HepG2 (cell line): ENCODE data around the gene COL26A1. TPM values are rescaled to one million over a fixed set of nuclear protein-coding genes. Genes with fewer than 3 reads are reported as not detected.

Source experiments
- ATF7 ChIP-seq, 2 experiments: fragments of 450-650 bp in 1 of 2; sonication (generic) in 1 of 2; formaldehyde crosslinking in 1 of 2; IDR thresholded peaks; 2 replicates each; pipeline versions ENCODE4 v1.4.0 to v1.6.1; 2016 to 2020; ENCODE audit warnings: antibody characterized with exemption in 1 of 2, mild to moderate bottlenecking in 1 of 2, missing genetic modification reagents in 1 of 2
- ELF3 ChIP-seq: IDR thresholded peaks from 2 replicates; pipeline ENCODE4 v1.6.1; 2016; ENCODE audit warnings: missing genetic modification reagents, missing compliant biosample characterization
- HNRNPH1 ChIP-seq: fragments of 200-400 bp; formaldehyde crosslinking; optimal IDR thresholded peaks from 2 replicates; pipeline ENCODE3; 2017; ENCODE audit warnings: mild to moderate bottlenecking, low read depth, low read length
- HOXA3 ChIP-seq: sonication (generic); formaldehyde crosslinking; IDR thresholded peaks from 2 replicates; pipeline ENCODE4 v1.5.0; 2020; ENCODE audit warnings: missing genetic modification reagents
- JUND ChIP-seq: sonication (generic); formaldehyde crosslinking; IDR thresholded peaks from 2 replicates; pipeline ENCODE4 v1.8.0; 2022; ENCODE audit warnings: mild to moderate bottlenecking, missing genetic modification reagents
- KLF16 ChIP-seq, 2 experiments: sonication (generic) in 1 of 2; formaldehyde crosslinking in 1 of 2; IDR thresholded peaks; 2 replicates each; pipeline versions ENCODE4 v1.6.1 to v1.8.0; 2016 to 2023; ENCODE audit warnings: missing genetic modification reagents in 2 of 2, missing compliant biosample characterization in 1 of 2
- NR2F1 ChIP-seq, 2 experiments: fragments of 450-650 bp in 1 of 2; formaldehyde crosslinking in 1 of 2; IDR thresholded peaks; 2 replicates each; pipeline versions ENCODE4 v1.5.0 to v1.6.1; 2016 to 2020; ENCODE audit warnings: mild to moderate bottlenecking in 1 of 2, missing compliant biosample characterization in 1 of 2, missing genetic modification reagents in 1 of 2, moderate library complexity in 1 of 2
- SAFB2 ChIP-seq: sonication (generic); formaldehyde crosslinking; IDR thresholded peaks from 2 replicates; pipeline ENCODE4 v1.5.1; 2020; ENCODE audit warnings: missing genetic modification reagents, low read depth, mild to moderate bottlenecking, borderline replicate concordance
- ZMYM4 ChIP-seq: sonication (generic); formaldehyde crosslinking; IDR thresholded peaks from 2 replicates; pipeline ENCODE4 v1.8.1; 2023; ENCODE audit warnings: mild to moderate bottlenecking, missing genetic modification reagents
- ZNF598 ChIP-seq: sonication (generic); formaldehyde crosslinking; IDR thresholded peaks from 2 replicates; pipeline ENCODE4 v1.5.1; 2020; ENCODE audit warnings: mild to moderate bottlenecking, missing genetic modification reagents, borderline replicate concordance
- ZSCAN29 ChIP-seq: sonication (generic); formaldehyde crosslinking; conservative IDR thresholded peaks from 2 replicates; pipeline ENCODE4 v1.4.0; 2020; ENCODE audit warnings: mild to moderate bottlenecking, missing genetic modification reagents
- polyA plus RNA-seq, 8 experiments: library from polyadenylated mRNA; depleted of rRNA in 3 of 8; stranded (reverse) in 7 of 8; unstranded in 1 of 8; fragments of >200 nt; fragmentation: Illumina TruSeq in 4 of 8; extraction: Trizol in 4 of 8; gene quantifications; 2 replicates each; pipeline versions ENCODE4 v1.2.1 to v1.2.3, GENCODE V29; 2011 to 2016; ENCODE audit warnings: low read depth in 4 of 8, missing spikeins in 1 of 8, mixed read lengths in 1 of 8; ENCODE audit not compliant: insufficient read depth in 1 of 8
- total RNA-seq, 5 experiments: library from RNA; depleted of rRNA; stranded (reverse); fragments of >200 nt; fragmentation: Illumina TruSeq; extraction: Trizol; gene quantifications; 2 replicates each; pipeline ENCODE4 v1.2.3, GENCODE V29; 2016; ENCODE audit warnings: low read depth in 1 of 5
- TF ChIP-seq, protein P1 (sequence below), 2 experiments: fragments of 450-650 bp in 1 of 2; sonication (generic) in 1 of 2; formaldehyde crosslinking in 1 of 2; IDR thresholded peaks; 2 replicates each; pipeline versions ENCODE4 v1.6.1 to v1.8.0; 2016 to 2022; ENCODE audit warnings: antibody characterized with exemption in 1 of 2, mild to moderate bottlenecking in 1 of 2, missing genetic modification reagents in 1 of 2
- TF ChIP-seq, protein P2 (sequence below): sonication (generic); formaldehyde crosslinking; conservative IDR thresholded peaks from 2 replicates; pipeline ENCODE4 v1.8.0; 2022; ENCODE audit warnings: missing genetic modification reagents
- TF ChIP-seq, protein P3 (sequence below): IDR thresholded peaks from 2 replicates; pipeline ENCODE4 v1.6.1; 2016; ENCODE audit warnings: mild to moderate bottlenecking
- TF ChIP-seq, protein P4 (sequence below): sonication (generic); formaldehyde crosslinking; IDR thresholded peaks from 2 replicates; pipeline ENCODE4 v1.8.1; 2023; ENCODE audit warnings: mild to moderate bottlenecking, inconsistent platforms, moderate library complexity, missing genetic modification reagents, borderline replicate concordance

The COL26A1 gene
- total and polyA plus RNA-seq, 2 of the 13 experiments (the other 11 are each of a cell fraction or from before 2014, with no cell fraction given) = 7.8 to 9.2 TPM

DNA sequence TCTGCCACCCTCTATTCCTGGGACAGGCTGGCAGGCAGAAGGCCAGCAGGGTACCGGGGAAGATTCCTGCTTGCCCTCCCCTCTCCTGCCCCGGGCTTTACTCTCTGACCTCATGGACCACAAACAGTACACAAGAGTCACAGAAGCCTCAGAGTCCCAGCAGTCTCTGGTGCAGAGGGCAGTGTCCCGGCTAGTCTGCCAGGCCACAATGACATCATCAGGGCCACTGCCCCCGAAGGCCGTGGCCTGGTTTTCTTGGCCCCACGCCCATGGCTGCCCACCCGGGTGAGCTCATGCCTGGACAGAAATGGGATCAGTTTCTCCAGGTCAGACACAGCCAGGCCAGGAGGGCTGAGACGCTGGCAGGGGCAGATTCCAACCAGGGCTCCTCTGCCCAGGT is 174.5 kb downstream of the COL26A1 start (continued):
- TF ChIP-seq ZMYM4 (CRISPR knock-in tag) (no peak), ELF3 (CRISPR knock-in tag) (0 out of 2 replicates have a peak, but pooled peaks have one; percentile 11), ZNF598 (CRISPR knock-in tag) (no peak), ATF7 (IDR thresholded peaks at IDR 0.05) (peak; percentile 89), ATF7 (CRISPR knock-in tag; IDR thresholded peaks at IDR 0.05) (peak; percentile 62; the same call in 1 of the 2 replicates), JUND (CRISPR knock-in tag) (peak; percentile 70), NR2F1 (CRISPR knock-in tag; IDR thresholded peaks at IDR 0.05) (peak in 1 of 2 experiments; percentile 51; a peak in 1 of 4 replicates), SAFB2 (CRISPR knock-in tag) (no peak), HOXA3 (CRISPR knock-in tag) (peak; percentile 58; the same call in 1 of the 2 replicates), HNRNPH1 (no peak), KLF16 (CRISPR knock-in tag; IDR thresholded peaks at IDR 0.05) (no peak), ZSCAN29 (CRISPR knock-in tag) (no peak)
- TF ChIP-seq, protein P1, sequence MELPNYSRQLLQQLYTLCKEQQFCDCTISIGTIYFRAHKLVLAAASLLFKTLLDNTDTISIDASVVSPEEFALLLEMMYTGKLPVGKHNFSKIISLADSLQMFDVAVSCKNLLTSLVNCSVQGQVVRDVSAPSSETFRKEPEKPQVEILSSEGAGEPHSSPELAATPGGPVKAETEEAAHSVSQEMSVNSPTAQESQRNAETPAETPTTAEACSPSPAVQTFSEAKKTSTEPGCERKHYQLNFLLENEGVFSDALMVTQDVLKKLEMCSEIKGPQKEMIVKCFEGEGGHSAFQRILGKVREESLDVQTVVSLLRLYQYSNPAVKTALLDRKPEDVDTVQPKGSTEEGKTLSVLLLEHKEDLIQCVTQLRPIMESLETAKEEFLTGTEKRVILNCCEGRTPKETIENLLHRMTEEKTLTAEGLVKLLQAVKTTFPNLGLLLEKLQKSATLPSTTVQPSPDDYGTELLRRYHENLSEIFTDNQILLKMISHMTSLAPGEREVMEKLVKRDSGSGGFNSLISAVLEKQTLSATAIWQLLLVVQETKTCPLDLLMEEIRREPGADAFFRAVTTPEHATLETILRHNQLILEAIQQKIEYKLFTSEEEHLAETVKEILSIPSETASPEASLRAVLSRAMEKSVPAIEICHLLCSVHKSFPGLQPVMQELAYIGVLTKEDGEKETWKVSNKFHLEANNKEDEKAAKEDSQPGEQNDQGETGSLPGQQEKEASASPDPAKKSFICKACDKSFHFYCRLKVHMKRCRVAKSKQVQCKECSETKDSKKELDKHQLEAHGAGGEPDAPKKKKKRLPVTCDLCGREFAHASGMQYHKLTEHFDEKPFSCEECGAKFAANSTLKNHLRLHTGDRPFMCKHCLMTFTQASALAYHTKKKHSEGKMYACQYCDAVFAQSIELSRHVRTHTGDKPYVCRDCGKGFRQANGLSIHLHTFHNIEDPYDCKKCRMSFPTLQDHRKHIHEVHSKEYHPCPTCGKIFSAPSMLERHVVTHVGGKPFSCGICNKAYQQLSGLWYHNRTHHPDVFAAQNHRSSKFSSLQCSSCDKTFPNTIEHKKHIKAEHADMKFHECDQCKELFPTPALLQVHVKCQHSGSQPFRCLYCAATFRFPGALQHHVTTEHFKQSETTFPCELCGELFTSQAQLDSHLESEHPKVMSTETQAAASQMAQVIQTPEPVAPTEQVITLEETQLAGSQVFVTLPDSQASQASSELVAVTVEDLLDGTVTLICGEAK (IDR thresholded peaks at IDR 0.05) = no peak
- TF ChIP-seq, protein P1 (CRISPR knock-in tag; IDR thresholded peaks at IDR 0.05) = no peak
- TF ChIP-seq, protein P2, sequence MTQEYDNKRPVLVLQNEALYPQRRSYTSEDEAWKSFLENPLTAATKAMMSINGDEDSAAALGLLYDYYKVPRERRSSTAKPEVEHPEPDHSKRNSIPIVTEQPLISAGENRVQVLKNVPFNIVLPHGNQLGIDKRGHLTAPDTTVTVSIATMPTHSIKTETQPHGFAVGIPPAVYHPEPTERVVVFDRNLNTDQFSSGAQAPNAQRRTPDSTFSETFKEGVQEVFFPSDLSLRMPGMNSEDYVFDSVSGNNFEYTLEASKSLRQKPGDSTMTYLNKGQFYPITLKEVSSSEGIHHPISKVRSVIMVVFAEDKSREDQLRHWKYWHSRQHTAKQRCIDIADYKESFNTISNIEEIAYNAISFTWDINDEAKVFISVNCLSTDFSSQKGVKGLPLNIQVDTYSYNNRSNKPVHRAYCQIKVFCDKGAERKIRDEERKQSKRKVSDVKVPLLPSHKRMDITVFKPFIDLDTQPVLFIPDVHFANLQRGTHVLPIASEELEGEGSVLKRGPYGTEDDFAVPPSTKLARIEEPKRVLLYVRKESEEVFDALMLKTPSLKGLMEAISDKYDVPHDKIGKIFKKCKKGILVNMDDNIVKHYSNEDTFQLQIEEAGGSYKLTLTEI = no peak
- TF ChIP-seq, protein P3, sequence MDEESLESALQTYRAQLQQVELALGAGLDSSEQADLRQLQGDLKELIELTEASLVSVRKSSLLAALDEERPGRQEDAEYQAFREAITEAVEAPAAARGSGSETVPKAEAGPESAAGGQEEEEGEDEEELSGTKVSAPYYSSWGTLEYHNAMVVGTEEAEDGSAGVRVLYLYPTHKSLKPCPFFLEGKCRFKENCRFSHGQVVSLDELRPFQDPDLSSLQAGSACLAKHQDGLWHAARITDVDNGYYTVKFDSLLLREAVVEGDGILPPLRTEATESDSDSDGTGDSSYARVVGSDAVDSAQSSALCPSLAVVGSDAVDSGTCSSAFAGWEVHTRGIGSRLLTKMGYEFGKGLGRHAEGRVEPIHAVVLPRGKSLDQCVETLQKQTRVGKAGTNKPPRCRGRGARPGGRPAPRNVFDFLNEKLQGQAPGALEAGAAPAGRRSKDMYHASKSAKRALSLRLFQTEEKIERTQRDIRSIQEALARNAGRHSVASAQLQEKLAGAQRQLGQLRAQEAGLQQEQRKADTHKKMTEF (CRISPR knock-in tag) = no peak
- TF ChIP-seq, protein P4, sequence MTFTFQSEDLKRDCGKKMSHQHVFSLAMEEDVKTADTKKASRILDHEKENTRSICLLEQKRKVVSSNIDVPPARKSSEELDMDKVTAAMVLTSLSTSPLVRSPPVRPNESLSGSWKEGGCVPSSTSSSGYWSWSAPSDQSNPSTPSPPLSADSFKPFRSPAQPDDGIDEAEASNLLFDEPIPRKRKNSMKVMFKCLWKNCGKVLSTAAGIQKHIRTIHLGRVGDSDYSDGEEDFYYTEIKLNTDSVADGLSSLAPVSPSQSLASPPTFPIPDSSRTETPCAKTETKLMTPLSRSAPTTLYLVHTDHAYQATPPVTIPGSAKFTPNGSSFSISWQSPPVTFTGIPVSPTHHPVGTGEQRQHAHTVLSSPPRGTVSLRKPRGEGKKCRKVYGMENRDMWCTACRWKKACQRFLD (CRISPR knock-in tag) = no peak
